GM18519 (cell line): ENCODE measurements around the gene KLF13.

ENCODE experiments used
- ATAC-seq: cut with Tn5 transposase; IDR thresholded peaks from one replicate; pipeline ENCODE4 v1.9.1; 2021; ENCODE audit warnings: mild to moderate bottlenecking, moderate library complexity; ENCODE audit not compliant: unreplicated experiment, low FRiP score

Gene KLF13

DNA sequence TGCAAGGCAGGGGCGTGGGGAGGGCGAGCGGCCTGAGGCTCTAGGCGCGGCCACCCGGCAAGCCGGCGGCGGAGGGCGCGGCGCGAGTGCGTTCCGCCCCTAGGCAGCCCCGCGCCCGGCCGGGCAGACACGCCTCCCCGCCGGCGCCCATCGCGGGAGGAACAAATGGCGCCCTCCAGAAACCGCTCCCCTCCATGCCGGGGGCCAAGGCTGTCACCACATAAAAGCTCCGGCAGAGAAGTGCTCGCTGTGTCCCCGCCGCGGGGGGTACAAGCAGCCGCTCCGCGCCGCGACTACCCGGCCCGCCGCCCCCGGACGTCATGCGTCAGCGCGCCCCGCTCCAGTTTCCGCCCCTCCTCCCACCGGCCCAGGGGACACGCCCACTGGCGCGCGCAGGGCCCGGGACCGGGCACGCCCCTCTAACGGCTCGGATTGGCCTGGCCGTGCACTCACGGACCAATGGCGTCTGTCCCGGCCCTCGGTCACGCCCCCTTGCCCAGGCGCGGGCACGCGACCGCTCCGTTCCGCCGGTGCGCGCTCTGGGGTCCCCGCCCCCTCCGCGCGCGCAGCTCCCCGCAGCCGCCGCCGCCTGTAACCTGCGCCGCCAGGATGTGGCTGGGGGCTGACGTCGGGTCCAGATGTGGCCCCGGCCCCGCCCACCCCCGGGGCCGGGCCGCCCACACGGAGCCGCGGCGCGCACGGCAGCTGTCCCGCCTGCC is at the start of gene KLF13:
Gene KLF13 (plus strand): TSS at position 680 of the 719 bp plus-strand sequence. CDS start 378 bp downstream, outside the sequence.
- peak; percentile 47 for ATAC-seq

DNA sequence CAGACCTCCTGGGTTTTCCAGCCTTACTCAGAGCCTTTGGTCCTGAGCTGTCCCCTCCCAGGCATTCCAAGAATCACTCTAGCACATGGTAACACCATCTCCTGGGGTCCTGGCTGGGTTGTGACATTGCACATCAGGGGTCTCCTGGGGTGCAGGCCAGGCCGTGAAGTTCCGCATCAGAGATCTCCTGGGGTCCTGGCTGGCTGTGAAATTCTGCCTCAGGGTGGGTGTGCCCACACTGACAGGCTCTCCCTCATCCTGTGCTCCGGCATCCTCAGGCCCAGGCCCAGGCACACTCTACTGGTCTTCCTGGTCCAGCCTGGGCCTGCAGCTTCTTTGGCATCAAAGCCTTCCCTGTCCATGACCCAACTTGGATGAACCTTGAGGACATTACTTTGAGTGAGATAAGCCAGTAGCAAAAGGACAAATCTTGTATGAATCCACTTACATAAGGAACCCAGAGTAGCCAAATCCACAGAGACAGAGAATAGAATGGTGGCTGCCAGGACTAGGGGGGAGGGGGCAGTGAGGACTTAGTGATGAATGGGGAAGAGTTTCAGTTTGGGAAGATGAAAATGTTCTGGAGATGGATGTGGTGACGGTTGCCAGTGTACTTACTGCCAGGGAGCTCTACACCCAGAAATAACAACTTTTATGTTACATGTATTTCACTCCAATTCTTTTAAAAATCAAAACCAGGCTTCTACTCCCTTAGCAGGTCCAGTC is 49.1 kb upstream of the KLF13 start:
- ATAC-seq, result no peak

DNA sequence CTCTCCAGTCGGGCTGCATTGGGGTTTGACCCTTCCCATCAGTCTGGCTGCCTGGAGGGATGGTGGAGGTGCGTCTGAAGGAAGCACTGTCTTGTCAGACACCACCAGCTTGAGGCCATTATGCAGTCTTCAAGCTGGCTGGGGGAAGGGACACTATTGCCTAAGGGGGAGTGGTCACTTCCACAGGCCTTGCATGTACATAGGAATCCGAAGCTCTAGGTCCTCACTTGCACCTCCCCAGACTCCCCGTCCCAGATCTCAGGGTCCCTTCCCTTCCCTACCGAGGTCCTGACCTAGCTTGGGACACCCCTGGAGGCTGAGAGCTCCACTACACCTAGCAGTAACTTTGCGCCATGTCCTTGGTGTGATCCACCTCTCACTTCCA is 48.6 kb upstream of the KLF13 start:
- no peak for ATAC-seq

GRCh38 chr15:31278544-31279220 is 48.0 kb upstream of the KLF13 start:
- ATAC-seq, result no peak

GRCh38 chr15:31279221-31280045 is 47.2 kb upstream of the KLF13 start:
- ATAC-seq, result no peak

- ATAC-seq, result no peak
These were observed 46.4 kb upstream of the KLF13 start for GRCh38 chr15:31280046-31280830.

- ATAC-seq, result no peak
These were observed 45.8 kb upstream of the KLF13 start for GRCh38 chr15:31280831-31281216.

DNA sequence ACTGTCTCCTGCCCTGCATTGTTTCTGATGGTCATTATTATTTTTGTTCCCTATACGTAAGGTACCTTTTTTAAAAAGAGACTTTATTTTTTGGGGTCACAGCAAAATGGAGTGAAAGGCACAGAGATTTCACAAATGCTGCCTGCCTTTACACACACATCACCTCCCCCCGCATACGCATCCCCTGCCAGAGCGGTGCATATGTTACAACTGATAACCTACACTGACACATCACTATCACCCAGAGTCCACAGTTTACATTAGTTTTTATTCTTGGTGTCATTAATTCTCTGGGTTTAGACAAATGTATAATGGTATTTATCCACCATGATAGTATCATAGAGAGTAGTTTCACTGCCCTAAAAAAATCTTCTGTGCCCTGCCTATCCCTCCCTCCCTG is 43.6 kb upstream of the KLF13 start:
- no peak for ATAC-seq

- ATAC-seq, result no peak
These were observed 40.8 kb upstream of the KLF13 start for GRCh38 chr15:31285772-31286261.

- ATAC-seq, result no peak
These were observed 35.5 kb upstream of the KLF13 start for GRCh38 chr15:31291048-31291578.

- no peak for ATAC-seq
These were observed 34.1 kb upstream of the KLF13 start for GRCh38 chr15:31292391-31293015.

GRCh38 chr15:31293655-31294054 is 33.0 kb upstream of the KLF13 start:
- ATAC-seq, result no peak

- ATAC-seq, result no peak
These were observed 32.6 kb upstream of the KLF13 start for GRCh38 chr15:31294067-31294466.

DNA sequence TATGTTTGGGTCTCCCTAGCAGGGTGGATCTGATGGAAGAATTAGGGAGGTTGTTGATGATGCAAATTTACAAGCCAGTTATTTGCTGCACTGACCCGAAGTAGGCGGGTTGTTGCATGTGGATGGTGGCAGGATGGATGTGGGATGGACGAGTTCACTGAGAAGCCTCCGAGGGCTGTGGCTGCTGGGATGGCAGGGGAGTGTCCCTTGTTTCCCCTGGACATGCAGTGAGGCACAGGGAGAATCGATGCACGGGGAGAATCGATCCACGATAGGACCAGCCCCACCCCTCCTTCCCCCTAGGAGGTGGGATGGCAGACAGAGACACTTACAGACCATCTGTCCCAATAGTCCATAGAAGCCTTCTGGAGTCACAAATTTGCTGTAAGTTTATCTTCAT is 31.0 kb upstream of the KLF13 start:
- no peak for ATAC-seq

- ATAC-seq, result no peak
These were observed 30.4 kb upstream of the KLF13 start for GRCh38 chr15:31296219-31296645.

DNA sequence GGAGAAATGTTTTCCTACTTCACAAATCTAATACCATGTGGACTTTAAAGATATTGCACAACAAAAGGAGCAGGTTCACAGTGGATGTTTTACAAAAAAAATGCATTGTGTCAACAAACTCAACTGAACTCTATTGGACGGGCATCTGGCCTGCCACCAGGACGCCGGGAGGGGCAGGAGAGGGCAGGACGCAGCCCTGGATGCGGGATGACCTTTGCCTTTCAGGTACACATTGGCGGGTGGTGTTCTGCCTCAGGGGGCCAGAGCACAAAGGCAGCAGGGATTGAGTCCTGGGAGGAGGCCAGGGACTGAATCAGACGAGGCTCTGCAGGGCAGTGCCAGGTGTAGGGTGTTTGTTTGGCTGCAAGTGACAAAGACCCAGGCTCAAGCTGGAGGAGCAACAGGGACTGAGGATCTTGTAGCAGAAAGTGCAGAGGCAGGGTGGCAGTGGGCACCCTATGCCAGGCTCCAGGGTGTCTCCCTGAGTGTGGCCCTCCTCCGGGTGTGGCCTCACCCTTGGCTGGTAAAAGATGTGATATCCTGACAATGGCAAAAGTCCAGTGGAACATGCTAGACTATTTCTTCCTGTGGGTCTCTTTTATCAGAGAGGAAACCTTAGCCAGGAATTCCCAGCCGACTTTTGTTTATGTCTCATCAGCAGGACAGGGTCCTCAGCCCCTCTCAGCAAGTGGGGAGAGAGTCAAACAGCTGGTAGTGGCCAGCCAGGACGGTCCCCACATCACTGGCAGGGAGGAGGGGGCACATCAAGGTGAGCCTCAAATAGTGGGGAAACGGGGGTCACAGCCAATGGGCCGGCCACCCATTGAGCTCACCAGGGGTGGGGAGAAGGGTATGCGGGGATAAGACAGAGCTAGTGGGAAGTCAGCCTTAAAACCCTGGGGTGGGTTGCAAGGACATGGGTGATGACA is 29.7 kb upstream of the KLF13 start:
- ATAC-seq, result no peak

GRCh38 chr15:31297575-31298456 is 28.8 kb upstream of the KLF13 start:
- ATAC-seq, result no peak
